GM21717 (cell line): ENCODE measurements around the gene RNF151.

Experiments
- ATAC-seq: cut with Tn5 transposase; IDR thresholded peaks from one replicate; pipeline ENCODE4 v1.9.1; 2021; ENCODE audit warnings: mild to moderate bottlenecking, moderate library complexity; ENCODE audit not compliant: unreplicated experiment

Gene RNF151

DNA sequence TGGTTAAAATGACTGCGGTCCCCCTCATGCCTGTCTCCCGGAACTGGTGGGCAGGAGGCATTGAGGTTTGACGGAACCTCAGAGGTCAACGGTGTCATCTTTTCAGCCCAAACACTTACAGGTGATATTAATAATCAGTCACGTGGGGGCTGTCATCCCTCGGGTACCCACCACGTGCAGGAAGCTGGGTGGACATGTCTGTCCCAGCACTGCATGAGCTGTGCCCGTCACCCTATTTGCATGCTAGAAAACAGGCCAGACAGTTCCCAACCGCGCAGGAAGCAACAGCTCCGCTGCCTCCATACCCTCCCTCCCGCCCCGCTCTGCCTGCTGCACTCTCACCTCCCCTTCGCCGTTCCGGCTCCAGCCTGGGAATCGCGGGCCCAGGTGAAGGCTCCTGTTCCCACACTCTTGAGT, 24.5 kb downstream of the RNF151 start:
- ATAC-seq: no peak

- ATAC-seq: no peak
Observed at GRCh38 chr16:1991588-1991947, 24.9 kb downstream of the RNF151 start.

DNA sequence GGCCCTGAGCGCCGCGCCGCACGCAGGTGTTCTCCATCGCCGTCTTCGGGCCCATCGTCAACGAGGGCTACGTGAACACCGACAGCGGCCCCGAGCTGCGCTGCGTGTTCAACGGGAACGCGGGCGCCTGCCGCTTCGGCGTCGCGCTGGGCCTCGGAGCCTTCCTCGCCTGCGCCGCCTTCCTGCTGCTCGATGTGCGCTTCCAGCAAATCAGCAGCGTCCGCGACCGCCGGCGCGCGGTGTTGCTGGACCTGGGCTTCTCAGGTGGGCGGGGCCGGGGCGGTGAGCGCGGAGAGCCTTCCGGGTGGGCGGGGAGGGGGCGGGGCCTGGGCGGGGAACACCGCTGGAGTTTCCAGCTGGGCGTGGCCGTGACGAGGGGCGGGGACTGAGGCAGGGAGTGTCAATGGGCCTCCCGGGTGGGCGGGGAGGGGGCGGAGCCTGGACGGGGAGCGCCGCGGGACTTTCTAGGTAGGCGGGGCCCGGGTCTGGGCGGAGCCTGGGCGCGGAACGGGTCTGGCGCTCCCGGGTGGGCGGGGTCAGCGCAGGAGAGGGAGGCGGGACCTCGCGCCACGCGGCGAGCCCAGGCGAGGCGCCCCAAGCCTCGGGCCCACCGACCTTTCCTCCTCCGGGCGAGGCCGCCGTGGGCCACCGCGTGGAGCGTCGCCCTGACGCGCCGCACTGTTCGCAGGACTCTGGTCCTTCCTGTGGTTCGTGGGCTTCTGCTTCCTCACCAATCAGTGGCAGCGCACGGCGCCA, 25.5 kb downstream of the RNF151 start:
- peak; percentile 40 for ATAC-seq

DNA sequence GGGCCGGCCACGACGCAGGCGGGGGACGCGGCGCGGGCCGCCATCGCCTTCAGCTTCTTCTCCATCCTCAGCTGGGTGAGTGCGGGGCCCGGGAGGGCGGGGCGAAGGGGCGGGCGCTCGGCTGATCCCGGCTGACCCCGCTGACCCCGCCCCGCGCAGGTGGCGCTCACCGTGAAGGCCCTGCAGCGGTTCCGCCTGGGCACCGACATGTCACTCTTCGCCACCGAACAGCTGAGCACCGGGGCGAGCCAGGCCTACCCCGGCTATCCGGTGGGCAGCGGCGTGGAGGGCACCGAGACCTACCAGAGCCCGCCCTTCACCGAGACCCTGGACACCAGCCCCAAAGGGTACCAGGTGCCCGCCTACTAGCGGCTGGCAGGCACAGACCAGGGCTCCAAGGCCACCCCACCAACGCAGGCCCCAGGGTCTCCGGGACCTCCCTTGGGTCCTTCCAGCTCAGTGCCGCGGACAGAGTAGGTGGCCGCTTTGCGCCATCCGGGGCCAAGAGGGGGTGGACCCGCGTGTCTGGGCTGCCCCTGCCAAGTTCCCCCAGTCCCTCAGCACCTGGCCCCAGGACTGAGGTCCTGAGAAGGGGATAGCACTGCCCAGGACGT, 26.2 kb downstream of the RNF151 start:
- ATAC-seq: peak; percentile 0

- ATAC-seq: no peak
Observed at GRCh38 chr16:1993731-1994131, 27.1 kb downstream of the RNF151 start.

GRCh38 chr16:1997494-1998359, 31.1 kb downstream of the RNF151 start:
- ATAC-seq: no peak

DNA sequence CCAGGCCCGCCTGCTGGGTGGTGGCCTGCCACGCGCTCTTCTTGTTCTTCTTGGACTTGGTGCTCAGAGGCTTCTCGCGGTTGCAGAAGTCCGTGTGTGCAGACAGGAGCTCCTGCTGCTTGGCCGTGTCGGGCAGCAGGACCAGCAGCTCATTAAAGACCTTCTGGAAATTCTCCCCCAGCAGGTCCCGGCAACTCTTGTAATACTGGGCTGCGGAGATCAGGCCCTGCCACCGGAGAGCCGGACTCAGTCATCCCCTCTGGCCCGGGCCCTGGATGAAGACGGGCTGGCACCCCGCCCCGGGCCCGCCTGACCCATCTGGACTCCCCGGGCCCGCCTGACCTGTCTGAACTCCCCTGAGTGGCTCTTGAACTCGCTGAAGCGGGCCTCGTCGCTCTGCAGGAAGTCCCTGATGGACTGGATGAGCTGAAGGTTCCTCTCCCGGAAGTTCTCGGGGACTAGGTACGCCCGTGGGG, 31.7 kb downstream of the RNF151 start:
- ATAC-seq: no peak

DNA sequence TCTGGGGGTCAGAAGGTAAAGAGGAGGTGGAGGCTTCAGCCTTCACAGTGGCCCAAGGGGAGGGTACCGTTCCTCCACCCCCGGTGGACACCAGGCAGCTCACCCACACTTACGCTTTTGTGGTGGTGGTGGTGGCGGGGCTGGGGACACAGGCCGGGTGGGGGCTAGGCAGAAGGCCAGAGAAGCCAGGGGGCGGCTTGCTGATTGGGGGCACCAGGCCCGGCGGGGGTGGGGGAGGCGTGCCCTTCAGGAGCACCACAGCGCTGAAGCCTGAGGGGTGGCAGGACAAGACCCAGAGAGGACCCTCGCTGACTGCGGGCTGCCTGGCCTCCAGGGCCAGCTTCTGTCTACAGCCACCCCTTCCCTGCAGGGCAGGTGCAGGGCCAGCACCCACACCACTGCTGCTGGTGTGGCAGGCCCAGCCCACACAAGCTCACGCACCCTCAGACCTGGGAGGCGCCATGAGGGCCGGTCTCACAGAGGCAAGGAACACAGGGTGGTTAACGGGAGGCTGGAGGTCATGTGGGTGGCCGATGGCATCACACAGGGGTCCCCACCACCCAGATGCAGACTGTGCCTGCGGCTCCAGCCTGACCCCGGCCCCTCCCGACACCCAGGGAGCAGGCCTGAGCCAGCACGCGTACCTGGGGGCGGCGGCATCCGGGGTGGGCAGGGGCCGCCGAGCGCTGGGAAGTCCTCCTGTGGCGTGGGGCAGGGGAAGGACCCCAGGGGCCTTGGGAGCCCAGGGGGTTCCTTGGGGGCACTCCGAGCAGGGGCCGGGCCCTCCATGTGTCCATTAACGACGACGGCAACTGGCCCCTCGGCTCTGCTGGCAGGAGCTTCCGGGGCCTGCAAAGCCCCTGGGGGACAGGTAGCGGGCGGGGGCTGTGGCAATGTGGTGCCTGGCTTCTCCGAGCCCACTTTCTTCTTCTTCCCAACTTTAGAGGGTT, 32.5 kb downstream of the RNF151 start:
- no peak for ATAC-seq

DNA sequence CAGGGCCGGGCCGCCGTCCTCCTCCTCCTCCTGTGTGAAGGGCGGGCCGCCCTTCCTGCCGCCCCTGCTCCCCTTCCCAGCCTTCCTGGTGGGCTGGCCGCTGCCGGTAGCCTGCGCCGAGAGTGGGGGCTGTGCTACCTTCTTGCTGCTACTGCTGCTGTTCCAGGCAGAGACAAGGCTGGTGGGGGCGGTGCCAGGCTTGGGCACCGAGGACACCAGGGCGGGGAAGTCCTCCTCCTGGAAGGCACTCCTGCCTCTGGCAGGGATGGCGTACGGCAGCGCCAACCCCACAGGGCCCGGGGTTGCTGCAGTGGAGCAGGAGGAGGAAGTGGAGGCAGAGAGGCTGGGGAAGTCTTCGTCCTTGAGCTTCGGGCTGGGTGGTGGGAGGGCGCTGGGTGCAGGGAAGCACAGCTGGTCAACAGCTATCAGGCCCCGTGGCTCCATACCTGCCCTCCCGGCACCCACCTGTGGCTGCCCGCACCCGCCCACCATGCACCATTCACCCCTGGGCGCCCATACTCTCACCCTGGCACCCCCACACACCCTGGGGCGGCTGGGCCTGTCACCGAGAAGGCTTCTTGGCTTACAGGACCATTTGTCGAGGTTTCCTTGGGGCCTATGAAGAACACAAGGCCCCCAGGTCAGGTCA, 33.3 kb downstream of the RNF151 start:
- ATAC-seq: no peak

GRCh38 chr16:2001035-2001434, 34.4 kb downstream of the RNF151 start:
- no peak for ATAC-seq

GRCh38 chr16:2001456-2002355, 35.0 kb downstream of the RNF151 start:
- no peak for ATAC-seq

DNA sequence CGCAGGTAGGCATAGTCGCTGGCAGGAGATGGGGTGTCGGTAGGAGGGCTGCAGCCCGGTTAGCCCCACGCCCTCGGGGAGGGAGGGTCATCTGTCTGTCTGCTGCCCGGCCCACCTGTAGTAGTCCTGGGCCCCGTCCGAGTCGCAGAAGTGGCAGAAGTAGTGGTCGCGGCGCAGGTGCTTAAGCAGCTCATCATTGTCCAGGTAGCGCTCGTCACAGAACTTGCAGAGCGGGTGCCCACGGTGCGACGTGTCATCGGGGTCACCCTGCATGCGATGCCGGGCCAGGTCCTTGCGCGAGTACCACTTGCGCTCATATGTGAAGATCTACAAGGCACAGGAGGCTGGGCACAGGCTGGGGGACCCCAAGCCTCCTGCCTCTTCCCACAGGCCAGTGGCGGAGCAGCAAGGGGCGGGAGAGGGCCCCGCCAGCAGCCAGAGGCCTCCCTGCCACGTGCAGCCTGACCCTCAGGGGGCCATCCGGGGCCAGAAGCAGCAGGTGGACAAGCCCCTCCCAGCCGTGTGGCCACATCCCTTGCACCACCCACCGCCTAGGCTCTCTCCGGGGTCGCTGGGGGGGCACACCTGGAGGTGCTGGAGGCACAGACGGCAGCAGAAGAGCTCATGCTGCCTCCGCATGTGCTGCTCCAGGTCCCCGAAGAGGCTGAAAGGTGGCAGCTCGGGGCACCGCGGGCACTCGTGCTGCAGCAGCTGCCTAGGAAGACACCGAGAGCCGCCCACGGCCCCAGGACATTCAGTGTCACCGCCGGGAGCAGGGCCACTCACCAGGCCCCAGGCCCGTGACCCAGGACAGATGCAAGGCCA, 36.0 kb downstream of the RNF151 start:
- ATAC-seq: no peak

- no peak for ATAC-seq
Observed at GRCh38 chr16:2003231-2003826, 36.7 kb downstream of the RNF151 start.

DNA sequence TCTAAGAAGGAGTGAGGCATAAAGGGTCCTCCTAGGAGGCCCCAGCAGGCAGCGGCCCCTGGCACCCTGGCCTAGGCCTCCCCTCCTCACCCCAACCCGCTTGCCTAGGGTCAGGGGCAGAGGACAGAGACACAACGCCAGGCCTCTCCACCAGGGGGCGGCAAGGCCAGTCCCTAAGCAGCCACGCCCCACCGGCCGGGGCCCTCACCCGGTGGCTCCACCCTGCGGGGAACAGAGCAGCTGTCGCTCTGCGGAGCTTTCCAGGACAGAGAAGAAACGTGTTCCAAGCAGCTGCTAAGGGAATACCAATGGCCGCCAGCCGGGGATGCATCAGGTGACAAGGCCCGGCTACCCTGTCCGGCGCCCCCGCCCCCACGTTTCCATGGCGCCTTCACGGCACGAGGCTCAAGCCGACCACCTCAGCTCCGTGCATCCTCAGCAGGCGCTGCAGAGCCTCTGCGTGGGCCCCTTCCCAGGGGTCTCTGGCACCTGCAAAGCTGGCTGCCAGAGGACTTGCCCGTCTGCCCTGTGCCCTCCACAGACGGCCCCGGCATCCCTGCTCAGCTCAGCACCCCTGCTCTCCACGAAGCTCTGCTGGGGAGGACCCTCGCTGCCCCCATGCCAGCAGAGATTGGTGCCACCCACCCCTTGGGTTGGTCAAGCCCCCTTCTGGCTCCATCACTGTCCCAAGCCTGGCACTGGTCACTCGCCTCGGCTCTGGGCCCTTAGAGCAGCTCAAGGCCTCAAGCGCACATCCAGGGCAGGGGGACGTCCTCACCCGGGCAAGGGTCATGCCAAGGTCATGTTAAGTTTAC, 37.4 kb downstream of the RNF151 start:
- peak; percentile 41 for ATAC-seq

DNA sequence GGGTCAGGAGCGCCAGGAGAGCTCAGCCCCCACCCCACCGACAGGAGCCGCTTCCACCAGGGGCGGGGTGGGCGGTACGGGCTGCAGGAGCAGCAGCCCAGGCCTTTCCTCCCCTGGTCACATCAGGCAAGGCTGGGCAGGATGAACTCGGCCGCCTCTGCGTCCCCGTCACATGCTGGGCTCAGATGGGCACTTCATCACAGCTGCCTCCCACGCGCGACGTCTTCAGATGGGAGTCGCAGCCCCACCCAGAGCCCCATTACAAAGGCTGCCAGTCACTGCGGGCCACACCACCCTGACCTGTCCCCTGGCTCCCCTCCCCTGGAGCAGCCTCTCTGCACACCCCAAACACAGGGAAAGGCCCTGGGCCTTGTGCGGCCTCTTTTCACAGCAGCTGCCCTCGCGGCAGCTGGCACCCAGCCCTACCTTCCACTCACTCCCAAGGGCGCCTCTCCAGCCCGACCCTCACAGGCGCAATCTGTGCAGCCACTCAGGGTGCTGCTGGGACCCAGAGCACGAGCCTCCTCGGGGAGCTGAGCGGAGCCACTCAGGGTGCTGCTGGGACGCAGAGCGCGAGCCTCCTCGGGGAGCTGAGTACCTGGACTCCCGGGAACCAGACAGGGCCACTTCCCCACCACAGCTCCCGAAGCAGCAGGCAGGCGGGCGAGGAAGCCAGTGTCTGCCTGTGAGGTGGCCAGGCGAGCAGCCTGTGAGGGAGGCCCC, 38.3 kb downstream of the RNF151 start:
- no peak for ATAC-seq

DNA sequence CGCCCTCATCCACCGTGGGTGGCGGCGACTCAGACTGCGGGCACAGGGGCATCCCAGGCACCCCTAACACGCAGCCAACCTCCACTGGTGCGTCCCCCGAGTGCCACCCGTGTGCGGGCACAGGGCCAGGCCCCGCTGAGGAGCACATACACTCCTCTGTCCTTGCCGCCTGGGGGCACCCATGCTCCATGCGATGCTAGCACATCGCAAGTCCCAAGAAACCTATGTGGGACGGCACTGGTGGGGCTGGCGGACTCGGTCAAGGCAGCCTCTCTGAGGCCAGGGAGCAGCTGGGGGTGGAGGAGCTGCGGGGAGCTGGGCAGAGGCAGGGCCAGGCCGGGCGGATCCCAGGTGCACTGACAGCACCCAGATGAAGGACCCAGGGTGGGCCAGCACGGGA, 39.0 kb downstream of the RNF151 start:
- ATAC-seq: no peak
